Measurements from ENCODE around the gene TEDC1.

TEDC1 gene

GRCh38 chr14:105526776-105527380 lies 35.8 kb downstream of the TEDC1 start:
- DNase-seq (no peak), ATAC-seq (no peak)

DNA sequence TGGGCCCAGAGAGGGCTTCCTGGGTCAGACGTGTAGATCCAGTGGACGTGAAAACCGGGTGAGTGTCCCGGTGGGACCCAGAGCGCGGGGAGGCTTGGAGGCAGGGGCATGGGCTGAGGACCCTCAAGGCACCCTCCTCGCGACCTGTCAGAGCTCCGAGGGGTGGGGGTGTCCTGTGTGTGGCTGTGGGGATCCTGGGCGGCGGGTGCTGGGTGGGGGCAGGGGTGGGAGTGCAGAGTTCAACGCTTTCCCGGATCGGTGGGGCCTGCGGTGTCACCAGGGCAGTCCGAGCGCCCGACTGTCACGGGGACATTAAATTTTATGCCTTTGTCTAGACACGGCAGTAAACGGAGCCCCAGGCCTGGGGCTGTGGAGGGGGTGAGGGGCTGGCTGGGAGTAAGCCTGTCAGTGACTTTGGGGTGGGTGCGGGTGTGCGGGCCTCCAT lies 36.4 kb downstream of the TEDC1 start:
- ATAC-seq (no peak), DNase-seq (no peak)

DNA sequence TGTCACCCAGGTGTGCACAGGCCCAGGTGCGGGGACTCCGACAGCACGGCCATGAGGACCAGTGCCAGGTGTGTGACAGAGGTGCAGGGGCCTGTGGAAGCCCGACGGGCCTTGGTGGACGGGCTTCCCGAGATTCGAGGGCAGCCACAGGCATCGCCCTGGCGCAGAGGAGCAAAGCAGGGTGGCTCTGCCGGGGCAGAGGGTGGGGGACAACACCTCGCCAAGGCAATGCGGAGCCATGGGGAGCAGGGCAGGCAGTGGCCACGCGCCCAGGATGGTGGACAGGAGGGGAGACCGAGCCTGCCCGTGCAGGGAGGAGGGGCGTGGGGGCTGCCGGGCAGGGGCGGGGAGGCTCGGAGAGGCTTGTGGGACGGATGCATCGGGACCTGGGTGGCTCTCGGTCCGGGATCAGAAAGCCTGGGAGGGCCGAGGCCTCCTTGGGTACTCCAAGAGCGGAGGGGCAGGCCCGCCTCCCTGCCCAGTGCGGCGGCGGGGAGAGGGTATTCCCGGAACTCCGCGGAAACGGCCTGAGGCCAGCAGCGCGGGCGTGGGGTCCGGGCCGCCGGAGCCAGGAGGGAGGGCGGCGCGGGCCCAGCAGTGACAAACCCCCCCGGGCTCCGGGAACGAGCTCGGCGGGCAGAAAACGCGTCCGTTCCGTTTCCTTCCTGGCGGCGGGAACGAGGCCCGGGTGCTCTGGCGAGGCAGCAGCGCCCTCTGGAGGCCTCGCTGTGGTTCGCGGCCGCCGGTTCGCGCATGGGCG lies 37.0 kb downstream of the TEDC1 start:
- ATAC-seq (peak; percentile 57), DNase-seq (peak; percentile 88)

DNA sequence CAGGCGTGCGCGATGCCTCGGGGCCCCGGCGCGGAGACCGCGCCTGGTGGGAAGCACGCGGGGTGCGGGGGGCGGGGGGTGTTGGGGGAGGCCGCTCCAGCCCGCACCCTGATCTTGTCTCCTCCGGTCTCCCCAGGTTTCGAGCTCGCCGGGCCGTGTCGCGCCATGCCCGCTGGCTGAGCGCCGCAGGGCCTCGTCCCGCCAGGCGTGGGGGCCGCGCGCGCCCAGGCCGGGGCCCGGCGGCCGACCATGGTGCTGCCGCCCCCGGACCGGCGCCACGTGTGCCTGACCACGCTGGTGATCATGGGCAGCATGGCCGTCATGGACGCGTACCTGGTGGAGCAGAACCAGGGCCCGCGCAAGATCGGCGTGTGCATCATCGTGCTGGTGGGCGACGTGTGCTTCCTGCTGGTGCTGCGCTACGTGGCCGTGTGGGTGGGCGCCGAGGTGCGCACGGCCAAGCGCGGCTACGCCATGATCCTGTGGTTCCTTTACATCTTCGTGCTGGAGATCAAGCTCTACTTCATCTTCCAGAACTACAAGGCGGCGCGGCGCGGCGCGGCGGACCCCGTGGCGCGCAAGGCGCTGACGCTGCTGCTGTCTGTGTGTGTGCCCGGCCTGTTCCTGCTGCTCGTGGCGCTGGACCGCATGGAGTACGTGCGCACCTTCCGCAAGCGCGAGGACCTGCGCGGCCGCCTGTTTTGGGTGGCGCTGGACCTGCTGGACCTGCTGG lies 37.7 kb downstream of the TEDC1 start:
- peak; percentile 65 for DNase-seq
- peak; percentile 44 for ATAC-seq

- ATAC-seq (no peak), DNase-seq (no peak)
Observed at GRCh38 chr14:105529319-105529568, 38.2 kb downstream of the TEDC1 start.

DNA sequence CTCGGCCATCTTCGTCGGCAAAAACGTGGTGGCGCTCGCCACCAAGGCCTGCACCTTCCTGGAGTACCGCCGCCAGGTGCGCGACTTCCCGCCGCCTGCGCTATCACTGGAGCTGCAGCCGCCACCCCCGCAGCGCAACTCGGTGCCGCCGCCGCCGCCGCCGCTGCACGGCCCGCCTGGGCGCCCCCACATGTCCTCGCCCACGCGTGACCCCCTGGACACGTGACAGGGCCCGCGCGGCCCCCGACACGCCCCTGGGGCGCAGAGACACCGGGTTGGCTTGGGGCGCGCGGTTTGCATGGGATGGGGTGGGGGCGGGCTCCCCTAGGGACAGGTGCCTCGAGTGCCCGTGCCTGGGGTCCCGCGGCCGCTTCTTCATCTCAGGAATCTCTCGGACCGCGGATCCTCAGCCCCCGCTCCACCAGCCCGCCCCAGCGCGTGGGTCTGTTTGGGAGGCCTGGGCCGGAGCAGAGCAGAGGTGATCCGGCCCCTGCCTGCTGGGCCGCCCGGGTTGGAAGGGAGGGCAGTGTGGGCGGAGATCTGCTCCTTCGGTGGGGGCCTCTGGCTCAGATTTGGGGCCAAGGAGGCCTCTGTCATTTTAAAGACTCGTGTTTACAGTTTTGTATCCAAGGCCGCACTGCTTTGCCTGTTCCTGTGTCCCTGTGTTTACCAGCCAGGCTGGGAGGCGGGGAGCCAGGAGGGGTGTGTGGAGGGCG lies 38.7 kb downstream of the TEDC1 start:
- ATAC-seq (peak; percentile 12), DNase-seq (peak; percentile 59)

GRCh38 chr14:105530285-105531087 lies 39.4 kb downstream of the TEDC1 start:
- DNase-seq (no peak), ATAC-seq (no peak)

GRCh38 chr14:105531088-105531893 lies 40.2 kb downstream of the TEDC1 start:
- ATAC-seq (no peak), DNase-seq (no peak)

DNA sequence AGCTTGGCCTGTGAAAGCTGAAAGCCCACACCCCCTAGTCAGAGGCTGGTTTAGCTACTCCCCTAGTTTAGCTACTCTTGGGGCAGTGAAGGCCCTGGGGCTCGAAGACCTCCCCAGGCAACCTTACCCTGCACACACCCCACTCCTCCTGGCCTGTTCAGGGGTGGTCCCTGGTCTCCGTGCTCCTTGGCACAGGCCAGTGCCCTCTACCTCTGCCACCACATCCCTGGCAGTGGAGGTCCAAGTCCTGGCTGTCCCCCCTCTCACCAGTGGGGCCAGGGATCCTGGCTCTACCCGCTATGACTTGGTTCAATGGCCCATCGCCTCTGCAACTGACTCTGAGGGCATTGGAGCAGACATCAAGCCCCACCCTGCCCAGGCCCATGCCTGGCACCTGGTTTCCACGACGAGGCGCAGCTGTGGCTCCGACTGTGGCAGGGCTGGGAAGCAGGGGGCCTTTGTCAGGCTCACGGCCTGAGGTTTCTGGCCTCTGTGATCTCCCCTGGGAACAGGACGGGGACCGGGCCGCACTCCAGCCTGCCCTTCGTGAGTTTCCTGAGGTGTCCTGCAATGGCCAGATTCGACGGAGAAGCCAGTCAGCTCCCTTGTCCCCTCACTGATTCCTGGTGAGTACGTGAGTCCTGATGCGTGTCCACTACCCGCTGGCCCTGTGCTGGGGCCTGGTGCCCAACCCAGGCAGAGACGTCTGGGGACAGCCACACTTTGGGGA lies 41.0 kb downstream of the TEDC1 start:
- no peak for ATAC-seq
- DNase-seq: no peak

DNA sequence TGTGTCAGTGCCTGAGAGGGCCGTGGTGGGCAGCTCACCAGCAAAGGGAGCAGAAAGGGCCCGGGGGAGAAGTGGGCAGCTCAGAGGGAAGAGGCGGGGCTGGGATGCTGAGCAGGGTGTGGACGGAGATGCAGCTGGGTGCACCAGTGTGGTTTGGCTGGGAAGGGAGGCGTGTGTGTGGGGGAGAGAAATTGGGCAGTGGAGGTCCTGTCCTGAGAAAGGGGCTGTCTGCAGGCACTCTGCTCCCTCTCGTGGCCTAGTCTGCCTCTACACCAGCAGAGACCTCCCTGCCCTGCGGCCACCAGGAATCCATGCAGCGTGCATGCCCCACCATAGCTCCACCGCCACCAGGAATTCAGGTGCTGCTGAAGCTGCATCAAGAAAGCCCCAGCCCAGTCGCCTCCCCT lies 41.7 kb downstream of the TEDC1 start:
- no peak for ATAC-seq
- DNase-seq: no peak

DNA sequence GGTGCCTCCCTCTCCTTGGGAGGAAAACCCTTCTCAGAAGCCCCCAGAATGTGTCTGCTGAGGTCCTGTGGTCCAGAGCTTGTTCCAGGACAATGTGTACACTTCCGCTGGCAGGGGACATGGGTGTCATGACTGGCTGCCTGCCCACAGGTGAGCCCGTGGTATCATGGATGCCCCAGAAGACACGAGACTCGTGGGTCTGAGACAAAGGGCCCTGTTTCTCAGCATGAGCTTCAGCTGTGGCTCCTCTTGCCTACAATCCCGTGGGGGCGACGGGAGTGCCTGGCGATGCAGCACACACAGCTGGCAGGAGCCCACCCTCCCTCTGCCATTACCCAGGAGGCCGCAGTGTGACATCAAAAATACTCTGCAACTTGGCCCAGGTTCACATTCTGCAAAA lies 42.3 kb downstream of the TEDC1 start:
- no peak for ATAC-seq
- no peak for DNase-seq

DNA sequence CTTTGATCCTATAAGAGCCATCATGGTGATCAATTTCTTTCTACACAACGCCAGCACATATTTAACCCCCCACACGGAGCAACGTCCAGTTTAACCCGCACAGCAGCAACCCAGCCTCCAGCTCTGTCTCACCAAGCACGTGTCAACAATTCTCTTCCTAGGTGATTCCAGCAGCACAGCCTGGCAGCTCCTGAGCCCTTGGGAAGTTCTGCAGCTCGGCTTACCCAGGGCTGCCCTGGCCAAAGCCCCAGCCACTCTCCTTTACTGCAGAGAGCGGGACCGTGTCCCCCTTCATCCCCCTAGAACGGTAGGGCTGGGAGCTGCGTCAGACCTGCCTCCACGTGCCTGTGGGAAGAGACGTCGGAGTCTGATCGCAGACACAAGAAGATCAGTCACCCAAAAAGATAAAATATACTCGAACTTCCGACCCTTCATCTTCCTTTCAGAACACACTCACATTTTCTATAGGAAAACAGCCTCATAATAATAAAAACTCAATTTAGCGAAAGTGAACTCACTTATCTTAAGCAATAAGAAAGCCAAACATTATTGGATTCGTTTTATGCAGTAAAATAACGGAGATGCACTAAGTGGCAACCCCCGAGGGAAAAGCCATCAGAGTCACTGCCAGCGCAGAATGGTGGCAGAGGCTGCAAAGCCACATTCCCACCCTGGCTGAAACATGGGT lies 42.9 kb downstream of the TEDC1 start:
- ATAC-seq (no peak), DNase-seq (no peak)

DNA sequence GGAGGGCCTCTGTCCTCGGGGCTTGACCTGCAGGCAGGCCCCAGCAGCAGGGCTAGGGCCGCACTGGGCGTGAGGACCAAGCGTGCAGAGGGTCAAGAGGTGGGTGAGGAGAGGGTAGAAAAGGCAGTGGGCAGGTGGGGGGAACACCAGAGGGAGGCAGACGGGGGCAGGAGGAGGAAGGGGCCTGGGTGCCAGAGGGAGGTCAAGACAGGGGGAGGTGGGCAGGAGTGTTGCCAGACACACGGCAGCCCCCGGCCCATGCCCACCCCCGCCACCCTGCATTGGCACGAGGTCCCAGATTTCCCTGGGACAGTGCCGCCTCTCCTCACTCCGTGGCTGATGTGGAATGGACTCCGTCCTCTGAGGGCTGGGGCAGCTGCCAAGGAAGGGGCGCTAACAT lies 43.5 kb downstream of the TEDC1 start:
- ATAC-seq: no peak

DNA sequence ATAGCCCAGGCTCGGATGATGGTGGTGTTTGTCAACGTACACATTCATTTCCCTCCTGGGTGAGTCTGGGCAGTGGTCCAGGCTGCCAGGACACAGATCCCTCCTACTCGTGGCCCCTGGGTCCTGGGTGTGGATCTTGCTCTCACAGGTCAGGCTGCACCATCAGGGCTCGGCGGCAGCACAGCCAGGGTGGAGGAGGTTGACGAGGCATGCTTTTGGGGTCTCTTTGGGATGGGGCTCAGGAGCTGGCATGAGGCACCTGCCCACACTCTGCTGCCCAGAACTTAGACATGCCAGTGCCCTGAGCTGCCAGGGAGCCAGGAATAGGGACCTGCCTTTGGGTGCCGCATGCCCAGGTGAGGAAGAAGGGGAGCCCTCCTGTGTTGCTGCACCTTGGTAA lies 45.0 kb downstream of the TEDC1 start:
- ATAC-seq: no peak
- DNase-seq: no peak

More for the DNA sequence above, 43.5 kb downstream of the TEDC1 start:
- DNase-seq: no peak

- ATAC-seq (no peak), DNase-seq (no peak)
Observed at GRCh38 chr14:105536691-105537579, 45.9 kb downstream of the TEDC1 start.

- DNase-seq (peak; percentile 82), ATAC-seq (peak; percentile 84)
Observed at GRCh38 chr14:105537580-105538474, 46.8 kb downstream of the TEDC1 start.

DNA sequence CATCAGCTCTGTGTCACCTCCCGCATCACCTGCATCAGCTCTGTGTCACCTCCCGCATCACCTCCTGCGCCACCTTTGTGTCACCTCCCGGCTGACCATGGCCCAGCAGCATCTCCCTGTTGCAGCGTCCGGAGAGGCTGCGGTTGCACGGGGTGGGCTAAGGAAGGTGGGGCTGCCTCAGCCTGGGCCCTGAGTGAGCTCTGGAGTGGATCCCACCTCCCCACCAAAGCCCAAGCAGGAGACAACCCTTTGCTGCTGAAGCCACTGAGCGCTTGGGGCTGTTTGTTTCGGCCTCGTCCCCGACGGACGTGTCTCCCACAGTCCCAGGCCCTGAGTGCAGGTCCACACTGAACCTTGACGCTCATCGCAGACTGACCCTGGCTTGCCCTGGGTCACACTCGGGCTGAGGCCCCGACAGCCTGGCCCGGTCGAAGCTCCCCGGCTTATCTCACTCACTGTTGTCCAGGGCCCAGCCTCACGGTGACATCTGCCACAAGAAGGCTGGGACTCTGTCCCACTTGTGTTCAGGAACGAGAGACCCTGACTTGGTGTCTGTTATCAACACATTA lies 47.5 kb downstream of the TEDC1 start:
- no peak for ATAC-seq
- no peak for DNase-seq
